HL-60 (cell line): ENCODE data around the gene KATNAL1.
A peak's percentile ranks its signal among the peaks of the same experiment; 100 is the strongest.

Experiments used
- DNase-seq, 2 experiments: peaks; one replicate each; pipeline ENCODE4 v3.0.0-alpha.2; 2010 to 2020; ENCODE audit warnings: low read depth in 1 of 2, low spot score in 1 of 2
- H3K27ac ChIP-seq: fragments of 250-450 bp; sonication (Bioruptor Pico); replicated peaks from 2 replicates; pipeline ENCODE4 v1.5.1; 2020; ENCODE audit warnings: mild to moderate bottlenecking, moderate library complexity
- H3K27me3 ChIP-seq: fragments of 250-450 bp; sonication (Bioruptor Pico); 2 replicates; pipeline ENCODE4 v1.5.1; 2021; ENCODE audit warnings: mild to moderate bottlenecking, moderate library complexity; ENCODE audit not compliant: insufficient read depth, poor library complexity, severe bottlenecking
- H3K4me3 ChIP-seq: replicated peaks from 2 replicates; pipeline ENCODE4 v1.5.1; 2011; ENCODE audit warnings: mild to moderate bottlenecking, control low read depth, low read length; ENCODE audit not compliant: insufficient read depth
- GABPA ChIP-seq: IDR thresholded peaks from 2 replicates; pipeline ENCODE4 v1.6.1; 2012; ENCODE audit warnings: low read depth
- POLR2AphosphoS5 ChIP-seq: IDR thresholded peaks from 2 replicates; pipeline ENCODE4 v1.6.1; 2012; ENCODE audit warnings: low read depth
- REST ChIP-seq: IDR thresholded peaks from 2 replicates; pipeline ENCODE4 v1.6.1; 2012; ENCODE audit warnings: low read depth; ENCODE audit not compliant: insufficient replicate concordance
- SPI1 ChIP-seq: IDR thresholded peaks from 2 replicates; pipeline ENCODE4 v1.6.1; 2012; ENCODE audit warnings: low read depth, mild to moderate bottlenecking, borderline replicate concordance
- TF ChIP-seq, protein P1 (sequence below): IDR thresholded peaks from one replicate; pipeline ENCODE4 v1.5.1; 2011; ENCODE audit warnings: low read length, control low read depth, inconsistent platforms; ENCODE audit not compliant: insufficient read depth

Gene KATNAL1

GRCh38 chr13:30312904-30313303, 5.6 kb upstream of the KATNAL1 start:
- Histone ChIP-seq H3K27me3 (no peaks in the 10 kb centered on the region), H3K4me3 (no peak overlapping the region), H3K27ac (no peak overlapping the region)
- no peak for DNase-seq
- TF ChIP-seq GABPA: no peak
- no peak for TF ChIP-seq POLR2AphosphoS5
- TF ChIP-seq SPI1: no peak
- TF ChIP-seq REST: no peak
- TF ChIP-seq, protein P1, sequence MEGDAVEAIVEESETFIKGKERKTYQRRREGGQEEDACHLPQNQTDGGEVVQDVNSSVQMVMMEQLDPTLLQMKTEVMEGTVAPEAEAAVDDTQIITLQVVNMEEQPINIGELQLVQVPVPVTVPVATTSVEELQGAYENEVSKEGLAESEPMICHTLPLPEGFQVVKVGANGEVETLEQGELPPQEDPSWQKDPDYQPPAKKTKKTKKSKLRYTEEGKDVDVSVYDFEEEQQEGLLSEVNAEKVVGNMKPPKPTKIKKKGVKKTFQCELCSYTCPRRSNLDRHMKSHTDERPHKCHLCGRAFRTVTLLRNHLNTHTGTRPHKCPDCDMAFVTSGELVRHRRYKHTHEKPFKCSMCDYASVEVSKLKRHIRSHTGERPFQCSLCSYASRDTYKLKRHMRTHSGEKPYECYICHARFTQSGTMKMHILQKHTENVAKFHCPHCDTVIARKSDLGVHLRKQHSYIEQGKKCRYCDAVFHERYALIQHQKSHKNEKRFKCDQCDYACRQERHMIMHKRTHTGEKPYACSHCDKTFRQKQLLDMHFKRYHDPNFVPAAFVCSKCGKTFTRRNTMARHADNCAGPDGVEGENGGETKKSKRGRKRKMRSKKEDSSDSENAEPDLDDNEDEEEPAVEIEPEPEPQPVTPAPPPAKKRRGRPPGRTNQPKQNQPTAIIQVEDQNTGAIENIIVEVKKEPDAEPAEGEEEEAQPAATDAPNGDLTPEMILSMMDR: no peak

DNA sequence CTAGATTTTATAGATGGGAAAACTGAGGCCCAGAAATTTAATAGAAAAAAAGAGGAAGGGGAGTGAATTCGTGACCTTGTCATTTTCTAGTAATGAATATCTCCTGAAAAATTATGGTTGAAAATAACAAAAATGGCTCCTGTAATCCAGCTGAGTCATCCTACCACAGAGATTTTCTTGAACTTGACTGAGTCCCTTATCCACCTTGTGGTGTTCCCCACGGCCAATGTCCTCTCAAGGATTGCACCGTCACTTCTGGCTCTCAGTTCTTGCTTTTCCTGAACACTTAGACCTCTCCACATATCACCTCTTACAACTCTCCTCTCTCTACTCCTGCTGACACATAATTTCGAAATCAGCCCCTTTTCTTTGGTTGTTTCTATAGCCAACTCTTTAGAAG, 1.2 kb upstream of the KATNAL1 start:
- TF ChIP-seq SPI1 (0 out of 2 replicates have a peak, but pooled peaks have one; percentile 29), POLR2AphosphoS5 (no peak), REST (no peak), GABPA (no peak)
- TF ChIP-seq, protein P1: no peak
- peak; percentile 25 to 51 for DNase-seq
- no peak overlapping the region for H3K4me3 ChIP-seq
- H3K27me3 ChIP-seq: no peaks in the 10 kb centered on the region
- H3K27ac ChIP-seq: peak overlapping the region; percentile 86

DNA sequence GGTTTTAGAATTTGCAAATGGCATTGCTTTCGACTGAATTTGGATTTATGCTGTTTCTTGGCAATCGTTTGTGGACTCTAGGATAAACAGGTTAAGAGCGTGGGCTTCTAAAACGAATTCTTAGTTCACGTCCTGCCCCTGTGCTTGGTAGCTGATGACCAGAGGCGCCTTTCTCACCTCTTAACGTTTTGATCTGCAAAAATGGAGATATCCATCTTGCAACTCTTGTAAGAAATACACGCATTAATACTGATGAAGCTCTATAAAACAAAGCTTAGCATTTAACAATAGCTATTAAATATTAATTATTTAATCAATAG, 580 bp upstream of the KATNAL1 start:
- peak overlapping the region; percentile 88 for H3K4me3 ChIP-seq
- peak overlapping the region; percentile 86 for H3K27ac ChIP-seq
- DNase-seq: no peak
- TF ChIP-seq REST: no peak
- TF ChIP-seq POLR2AphosphoS5: no peak
- TF ChIP-seq SPI1: no peak
- TF ChIP-seq, protein P1: no peak
- TF ChIP-seq GABPA: no peak
- no peaks in the 10 kb centered on the region for H3K27me3 ChIP-seq
